ENCODE results near the gene KCNN3. TPM values are rescaled to one million over a fixed set of nuclear protein-coding genes. Genes with fewer than 3 reads are reported as not detected.

KCNN3 gene
- polyA plus RNA-seq, 3 donors = 2.4 to 2.9 (median 2.9) TPM

DNA sequence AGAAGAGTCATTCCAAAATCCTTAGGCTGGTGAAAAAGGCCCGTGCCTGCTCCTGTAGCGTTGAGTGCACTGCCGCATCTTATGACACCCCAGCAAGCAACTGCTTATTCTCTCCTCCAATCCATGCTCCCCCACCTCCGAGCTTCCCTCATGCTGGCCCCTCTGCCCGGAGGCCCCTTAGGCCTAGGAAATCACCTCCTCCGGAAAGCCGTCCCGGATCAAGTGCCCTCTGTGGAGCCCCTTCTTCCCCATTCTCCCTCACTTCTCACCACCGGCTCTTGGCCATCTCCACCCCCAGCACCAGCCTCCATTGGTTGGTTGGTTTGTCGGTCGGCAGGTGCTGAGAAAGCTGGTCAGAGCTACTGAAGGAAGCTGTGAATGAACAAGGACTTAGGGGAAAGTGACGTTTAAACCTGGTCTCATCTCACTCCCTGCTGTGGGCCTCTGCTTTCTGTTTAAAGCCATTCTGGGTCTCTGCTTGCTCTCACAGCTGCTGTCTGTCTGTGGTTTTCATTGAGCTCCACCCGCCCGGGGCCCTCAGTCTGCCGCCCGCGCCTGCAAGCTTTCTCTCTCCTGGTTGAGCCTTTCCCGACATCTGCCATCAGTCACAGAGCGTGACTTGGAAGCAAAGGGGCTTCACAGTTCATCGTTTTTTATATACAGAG, 122.2 kb downstream of the KCNN3 start:
- DNase-seq (ENCODE audit: extremely low read depth in 1 of 11, low read depth in 9 of 11, low spot score in 4 of 11) = peak in 4 of 11 donors; percentile 39 to 60 (median 49)

DNA sequence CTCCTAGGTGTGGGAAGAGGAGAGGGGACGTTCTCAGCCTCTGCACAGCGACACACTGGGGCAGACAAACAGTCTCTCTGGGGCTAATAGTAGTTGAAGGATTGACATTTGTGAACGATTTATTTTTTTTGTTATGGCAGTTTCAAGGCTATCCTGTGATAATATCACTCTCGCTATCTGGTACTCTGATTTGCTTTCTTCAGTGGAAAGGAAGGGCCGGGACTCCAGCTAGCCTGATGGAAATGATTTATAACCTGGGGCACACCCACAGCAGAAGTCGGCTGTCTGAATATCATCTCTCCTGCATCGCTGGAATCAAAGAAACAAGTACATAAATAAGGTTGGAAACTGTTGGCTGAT, 122.7 kb downstream of the KCNN3 start:
- no peak for DNase-seq (ENCODE audit: extremely low read depth in 1 of 11, low read depth in 9 of 11, low spot score in 4 of 11)

DNA sequence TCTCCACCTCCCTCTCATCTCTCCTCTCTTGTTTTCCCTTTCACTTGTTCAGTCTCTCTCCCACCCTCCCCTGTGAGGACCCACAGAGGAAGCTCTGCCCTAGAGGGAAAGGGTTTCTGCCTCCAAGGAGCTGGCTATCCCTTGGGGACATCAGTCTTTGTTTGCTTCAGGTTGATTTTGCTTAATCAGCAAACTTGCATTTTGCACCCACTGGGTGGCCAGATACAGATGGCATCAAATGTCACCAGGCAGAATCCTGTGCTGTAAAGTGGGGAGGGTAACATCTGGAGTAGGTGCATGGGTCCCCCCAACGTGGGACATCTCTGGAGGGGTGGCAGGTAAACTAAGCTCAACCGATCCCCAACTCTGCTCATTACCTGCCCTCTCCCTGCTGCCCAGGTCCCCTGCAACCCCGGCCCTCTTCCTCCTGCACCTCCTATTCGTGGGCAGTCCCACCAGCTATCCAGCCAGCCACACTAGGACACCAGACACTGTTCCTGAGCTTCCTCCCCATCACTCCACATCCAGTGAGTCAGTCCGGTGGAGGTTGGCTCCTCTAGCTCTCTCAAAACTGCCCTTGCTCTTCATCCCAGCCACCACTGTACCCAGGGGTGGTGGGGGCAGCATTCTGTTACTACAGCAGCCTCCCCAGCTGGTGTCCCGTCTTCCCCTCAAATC, 123.3 kb downstream of the KCNN3 start:
- no peak for DNase-seq (ENCODE audit: extremely low read depth in 1 of 11, low read depth in 9 of 11, low spot score in 4 of 11)

DNA sequence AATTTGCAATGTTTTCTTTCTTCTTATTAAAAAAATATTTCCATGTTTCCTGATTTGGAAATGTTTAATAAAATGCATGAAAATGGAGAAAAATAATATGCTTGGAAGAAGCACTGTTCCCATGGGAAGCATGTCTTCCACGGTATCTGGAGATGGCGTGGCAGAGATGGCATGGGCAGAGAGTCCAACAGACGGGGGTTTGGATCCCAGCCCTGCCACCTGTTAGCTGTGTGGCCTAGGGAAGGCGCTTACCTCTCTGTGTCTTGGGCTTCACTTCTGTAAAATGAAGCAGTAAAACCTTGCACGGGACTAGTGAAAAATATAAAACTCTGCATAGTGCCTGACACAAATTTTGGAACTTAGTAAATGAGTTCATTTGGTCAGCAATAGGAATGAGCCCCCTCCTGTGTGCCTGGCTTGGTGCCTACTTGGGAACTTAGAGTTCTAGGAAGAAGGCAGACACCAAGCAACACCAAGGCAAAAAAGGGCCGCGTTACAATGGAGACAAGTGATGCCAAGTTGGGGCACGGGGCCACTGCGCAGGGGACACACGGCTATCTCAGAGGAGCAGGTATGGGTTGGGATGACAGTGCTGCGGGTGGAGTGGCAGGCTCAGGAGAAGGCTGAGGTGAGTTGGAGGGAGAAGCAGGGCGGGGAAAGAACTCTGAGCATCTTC, 124.2 kb downstream of the KCNN3 start:
- no peak for DNase-seq (ENCODE audit: extremely low read depth in 1 of 11, low read depth in 9 of 11, low spot score in 4 of 11)

DNA sequence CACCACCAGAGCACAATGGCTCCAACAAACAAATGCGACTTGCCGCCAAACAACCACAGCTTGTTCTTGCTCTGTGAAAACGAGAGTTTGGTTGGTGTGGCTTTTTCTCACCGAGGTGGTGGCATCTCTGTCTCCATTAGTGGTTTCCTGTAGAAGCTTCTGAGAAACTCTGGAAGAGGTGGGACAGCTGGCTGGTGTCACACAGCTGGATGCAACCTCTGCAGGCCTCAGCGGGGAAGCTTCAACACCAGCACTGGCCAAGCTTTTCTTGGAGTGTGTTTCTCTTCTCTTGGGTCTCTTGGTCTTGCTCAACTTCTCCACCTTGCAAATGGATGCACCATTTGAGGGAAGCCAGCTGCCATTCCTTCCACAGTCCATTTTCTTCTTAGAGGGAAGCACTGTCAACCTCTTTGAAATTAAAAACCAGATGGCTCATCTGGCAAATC, 124.8 kb downstream of the KCNN3 start:
- DNase-seq (ENCODE audit: extremely low read depth in 1 of 11, low read depth in 9 of 11, low spot score in 4 of 11) = no peak

DNA sequence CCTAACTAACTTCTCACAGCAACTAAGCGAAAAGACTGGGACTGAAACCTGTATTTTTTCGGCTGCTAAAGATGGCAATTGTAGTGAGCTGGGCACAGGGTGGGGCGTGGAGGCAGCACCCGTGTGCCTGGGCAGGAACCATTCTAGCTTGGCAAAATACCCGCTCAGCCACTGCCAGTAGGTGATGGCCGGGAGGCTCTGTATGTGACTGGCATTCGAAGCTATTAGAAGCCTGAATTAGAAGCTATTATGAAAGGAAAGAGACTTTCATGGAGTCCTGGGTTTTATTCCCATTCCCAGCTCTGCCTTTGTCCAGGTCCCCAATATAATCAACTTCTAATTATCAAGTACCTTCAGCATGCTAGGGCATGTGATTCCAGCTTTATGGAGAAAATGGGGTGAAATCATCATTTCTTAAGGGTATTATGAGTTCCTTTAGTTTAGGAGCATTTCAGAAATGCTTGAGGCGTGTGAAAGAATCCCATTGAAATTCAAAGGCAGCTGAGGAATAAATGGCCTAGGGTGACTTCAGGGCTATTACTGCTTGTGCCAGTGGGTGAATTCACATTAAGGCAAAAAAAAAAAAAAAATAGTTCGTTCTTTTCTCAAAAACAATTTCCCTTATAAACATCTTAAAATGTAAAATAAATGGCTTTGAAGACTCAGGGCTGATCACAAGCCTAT, 125.6 kb downstream of the KCNN3 start:
- DNase-seq (ENCODE audit: extremely low read depth in 1 of 11, low read depth in 9 of 11, low spot score in 4 of 11) = no peak

DNA sequence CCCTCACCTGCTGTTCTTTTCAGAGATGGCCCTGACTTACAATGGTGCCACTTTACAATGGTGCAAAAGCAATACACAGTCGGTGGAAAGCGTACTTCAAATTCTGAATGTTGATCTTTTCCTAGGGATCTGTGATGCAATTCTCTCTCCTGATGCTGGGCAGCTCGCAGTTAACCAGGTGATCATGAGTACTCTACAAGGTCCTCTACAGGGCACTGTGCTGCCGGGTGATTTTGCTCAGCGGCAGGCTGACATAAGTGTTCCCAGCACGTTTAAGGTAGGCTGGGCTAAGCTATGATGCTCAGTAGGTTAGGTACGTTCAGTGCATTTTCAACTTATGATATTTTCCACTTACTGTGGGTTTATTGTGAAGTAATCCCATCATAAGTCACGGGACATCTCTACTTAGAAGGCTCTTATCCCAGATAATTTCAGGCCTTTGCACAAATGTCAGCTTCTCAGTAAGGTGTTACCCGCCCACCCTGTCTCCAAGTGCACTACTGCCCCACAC, 126.5 kb downstream of the KCNN3 start:
- DNase-seq (ENCODE audit: extremely low read depth in 1 of 11, low read depth in 9 of 11, low spot score in 4 of 11) = no peak

DNA sequence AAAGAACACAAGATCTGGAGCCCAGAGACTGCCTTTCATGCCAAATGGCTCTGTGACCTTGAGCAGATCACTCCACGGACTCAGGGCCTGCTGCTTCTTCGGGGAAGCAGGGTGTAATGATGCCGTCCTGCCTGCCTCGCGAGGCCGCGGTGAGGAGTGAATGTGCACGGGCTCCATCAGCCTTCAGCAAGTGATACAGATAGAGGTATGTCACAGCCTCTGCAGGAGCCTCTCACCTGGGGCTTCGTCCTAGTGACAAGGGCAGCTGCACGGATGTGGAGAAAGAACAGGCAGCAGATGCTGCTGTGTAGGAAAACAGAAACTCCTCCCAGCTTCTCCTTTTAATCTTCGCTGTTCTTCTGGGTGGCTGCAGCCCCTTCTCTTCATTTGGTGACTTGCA, 127.5 kb downstream of the KCNN3 start:
- no peak for DNase-seq (ENCODE audit: extremely low read depth in 1 of 11, low read depth in 9 of 11, low spot score in 4 of 11)

DNA sequence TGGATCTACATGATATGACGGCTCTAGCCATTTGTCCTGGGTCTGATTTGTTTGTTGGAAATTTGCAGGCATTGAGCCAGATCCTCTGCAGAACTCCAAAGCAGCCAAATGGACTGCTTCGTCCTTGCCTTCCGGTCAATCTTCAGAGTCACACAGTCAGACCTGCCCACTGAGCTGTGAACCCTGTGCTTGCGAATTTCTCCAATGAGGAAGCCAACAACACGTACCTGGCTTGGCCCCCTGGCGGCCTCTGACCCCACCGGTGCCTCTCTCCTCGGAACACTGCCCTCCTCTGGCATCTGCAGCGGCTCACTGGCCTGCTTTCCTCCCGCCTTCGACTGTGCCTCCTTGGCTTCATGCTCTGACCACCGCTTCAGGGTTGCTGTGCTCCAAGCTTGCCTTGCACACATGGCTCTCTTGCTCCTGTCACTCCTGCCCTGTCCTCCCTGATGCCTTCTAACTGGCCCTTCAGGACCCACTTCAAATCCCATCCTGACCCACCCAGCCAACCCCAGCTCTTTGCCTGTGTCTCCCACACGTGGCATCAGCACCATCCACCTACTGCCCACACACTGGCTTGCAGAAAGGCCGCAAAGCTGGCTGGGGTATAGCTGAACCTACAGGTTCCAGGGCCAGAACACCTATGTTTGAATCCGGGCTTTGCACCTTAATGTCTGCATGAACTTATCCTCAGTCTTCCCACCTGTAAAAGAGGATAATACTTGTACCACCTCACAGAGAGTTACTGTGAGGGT, 128.2 kb downstream of the KCNN3 start:
- no peak for DNase-seq (ENCODE audit: extremely low read depth in 1 of 11, low read depth in 9 of 11, low spot score in 4 of 11)

DNA sequence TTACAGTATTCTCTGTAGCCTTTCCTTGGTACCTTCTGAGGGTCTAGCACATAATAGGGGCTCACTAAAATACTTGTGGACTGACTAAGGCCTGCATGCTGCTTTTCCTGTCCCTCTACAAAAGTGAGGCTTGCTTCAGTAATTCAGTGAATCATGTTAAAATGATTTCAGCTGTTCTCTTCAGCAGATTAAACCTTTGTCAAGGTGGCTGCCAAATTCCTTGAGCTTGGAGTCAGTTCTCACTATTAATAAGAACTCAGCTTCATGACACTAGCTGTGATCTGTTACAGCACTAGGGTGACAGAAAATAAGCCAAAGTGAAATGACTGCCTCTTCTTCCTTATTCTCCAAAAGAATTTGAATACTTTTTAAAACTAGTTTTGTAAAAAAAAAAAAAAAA, 128.8 kb downstream of the KCNN3 start:
- DNase-seq (ENCODE audit: extremely low read depth in 1 of 11, low read depth in 9 of 11, low spot score in 4 of 11) = no peak

DNA sequence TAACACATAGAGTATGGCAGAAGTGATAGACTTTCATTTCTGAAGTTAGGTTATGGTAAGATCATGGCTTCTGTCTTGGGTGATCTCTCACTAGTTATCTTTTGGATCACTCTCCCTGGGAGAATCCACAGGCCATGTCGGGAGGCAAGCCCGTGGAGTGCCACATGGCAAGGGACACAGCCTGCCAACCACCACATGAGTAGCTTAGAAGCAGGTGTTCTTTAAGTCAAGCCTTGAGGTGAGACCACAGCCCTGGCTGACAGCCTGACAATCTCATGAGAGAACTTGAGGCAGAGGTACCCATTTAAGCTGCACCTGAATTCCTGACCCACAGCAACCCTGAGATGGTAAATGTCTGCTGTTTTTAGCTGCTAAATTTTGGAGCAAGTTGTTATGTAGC, 130.4 kb downstream of the KCNN3 start:
- no peak for DNase-seq (ENCODE audit: extremely low read depth in 1 of 11, low read depth in 9 of 11, low spot score in 4 of 11)

DNA sequence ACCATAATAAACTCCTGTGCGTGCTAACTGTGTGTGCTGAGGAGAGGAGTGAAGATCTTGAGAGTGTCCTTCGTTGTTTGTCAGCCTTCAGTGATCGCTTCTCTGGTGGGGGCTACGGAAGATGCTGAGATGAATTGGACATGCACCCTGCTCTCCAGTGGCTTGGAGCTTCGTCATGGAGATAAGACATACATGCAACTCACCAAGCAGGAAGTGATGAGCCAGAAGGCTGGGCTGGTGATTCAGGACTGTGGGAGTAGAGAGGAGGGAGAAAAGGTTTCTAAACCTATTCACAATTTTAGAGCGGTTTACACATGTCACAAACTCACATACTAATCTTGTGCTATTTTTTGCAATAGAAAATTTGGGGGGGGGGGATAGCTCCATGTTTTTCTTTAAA, 133.2 kb downstream of the KCNN3 start:
- no peak for DNase-seq (ENCODE audit: extremely low read depth in 1 of 11, low read depth in 9 of 11, low spot score in 4 of 11)

DNA sequence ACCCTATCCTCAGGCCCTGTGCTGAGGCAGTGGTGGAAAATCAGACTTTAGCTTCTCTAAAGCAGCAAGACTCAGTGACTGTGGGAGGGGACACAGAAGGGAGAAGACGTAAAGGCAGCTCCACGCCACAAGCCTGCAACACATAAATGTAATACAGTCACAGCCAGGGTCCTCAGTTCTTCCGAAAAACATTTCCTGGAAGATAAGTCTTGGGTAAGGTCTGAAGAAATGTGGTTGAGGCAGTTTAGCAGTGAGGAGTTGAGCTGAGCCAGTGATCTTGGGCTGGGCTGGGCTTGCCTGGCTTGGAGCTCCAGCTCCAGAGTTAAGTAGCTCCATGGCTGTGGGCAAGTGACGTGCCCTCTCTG, 134.3 kb downstream of the KCNN3 start:
- DNase-seq (ENCODE audit: extremely low read depth in 1 of 11, low read depth in 9 of 11, low spot score in 4 of 11) = no peak

DNA sequence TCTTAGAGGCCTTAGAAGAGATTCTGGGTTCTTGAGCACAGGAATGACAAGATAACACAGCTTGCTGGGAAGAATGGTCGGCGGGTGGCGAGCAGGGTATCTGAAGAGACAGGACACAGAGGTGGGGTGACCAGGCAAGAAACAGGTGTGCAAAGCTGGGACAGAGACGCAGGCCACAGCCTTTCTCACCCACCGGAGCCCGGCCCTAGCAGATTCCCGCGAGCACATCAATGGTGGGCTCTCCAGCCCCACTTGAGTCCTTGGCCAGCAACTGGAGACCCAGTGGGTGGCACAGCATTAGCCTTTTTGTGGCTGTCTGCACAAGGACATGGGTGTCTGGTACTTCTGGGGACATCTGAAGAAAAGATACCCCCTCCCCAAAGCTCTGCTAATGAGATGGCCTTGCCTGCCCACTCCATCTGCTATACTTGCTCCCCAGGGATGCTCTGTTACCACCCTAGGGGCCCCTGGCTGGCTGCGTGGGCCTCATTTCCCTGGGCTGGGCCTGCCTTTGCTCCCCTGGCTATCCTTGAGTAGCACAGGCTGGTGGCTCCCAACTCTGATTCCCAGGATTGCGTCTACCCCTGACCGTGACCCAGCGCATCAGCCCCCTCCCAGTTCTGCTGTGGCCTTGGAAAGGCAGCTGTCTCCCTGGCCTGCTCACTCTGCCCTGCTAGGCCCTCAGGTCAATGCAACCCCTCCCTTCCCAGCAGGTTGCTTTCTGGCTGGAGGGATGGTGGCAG, 134.8 kb downstream of the KCNN3 start:
- DNase-seq (ENCODE audit: extremely low read depth in 1 of 11, low read depth in 9 of 11, low spot score in 4 of 11) = no peak

DNA sequence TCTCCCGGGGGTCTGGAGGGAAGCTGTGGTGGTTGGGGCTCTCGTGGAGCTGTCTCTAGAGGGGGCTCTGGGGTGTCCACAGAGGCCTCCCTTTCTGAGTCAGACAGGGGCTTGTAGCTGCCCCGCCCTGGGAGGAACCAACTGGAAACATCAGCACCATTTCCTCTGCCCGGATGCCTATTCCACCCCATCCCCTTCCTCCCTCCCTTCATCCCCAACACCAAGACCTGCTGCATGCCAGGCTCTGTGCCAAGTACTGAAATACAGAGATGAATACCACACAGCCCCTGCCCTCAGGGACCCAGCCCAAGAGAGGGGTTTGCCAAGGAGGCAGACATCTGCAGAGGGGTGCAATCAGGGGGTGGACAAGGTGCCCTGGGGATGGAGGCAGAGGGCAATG, 136.5 kb downstream of the KCNN3 start:
- DNase-seq (ENCODE audit: extremely low read depth in 1 of 11, low read depth in 9 of 11, low spot score in 4 of 11) = no peak

DNA sequence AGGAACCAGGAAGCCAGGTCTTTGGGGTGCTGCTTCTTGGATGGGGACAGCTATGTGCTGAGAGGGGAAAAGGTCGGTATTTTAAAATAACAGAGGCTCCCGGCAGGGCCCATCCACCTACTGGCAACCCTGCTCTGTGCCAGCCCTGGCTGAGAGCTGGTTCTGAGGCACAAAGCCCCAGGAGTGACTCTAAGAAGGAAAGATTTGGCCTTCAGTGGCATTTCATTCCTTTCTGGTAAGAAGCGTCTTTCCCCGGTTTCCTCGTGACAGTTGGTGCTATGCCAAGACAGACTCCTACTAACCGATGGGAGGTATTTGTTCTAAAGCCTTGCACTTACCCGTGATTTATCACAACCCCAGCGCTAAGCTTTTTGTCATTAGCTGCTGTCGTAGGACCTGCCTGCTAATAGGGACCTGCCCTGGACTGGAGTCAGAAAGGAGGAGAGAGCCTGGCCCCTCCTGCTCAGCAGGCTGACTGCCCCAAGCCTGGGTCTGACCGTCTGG, 139.0 kb downstream of the KCNN3 start:
- DNase-seq (ENCODE audit: extremely low read depth in 1 of 11, low read depth in 9 of 11, low spot score in 4 of 11) = peak in 1 of 11 donors; percentile 48

DNA sequence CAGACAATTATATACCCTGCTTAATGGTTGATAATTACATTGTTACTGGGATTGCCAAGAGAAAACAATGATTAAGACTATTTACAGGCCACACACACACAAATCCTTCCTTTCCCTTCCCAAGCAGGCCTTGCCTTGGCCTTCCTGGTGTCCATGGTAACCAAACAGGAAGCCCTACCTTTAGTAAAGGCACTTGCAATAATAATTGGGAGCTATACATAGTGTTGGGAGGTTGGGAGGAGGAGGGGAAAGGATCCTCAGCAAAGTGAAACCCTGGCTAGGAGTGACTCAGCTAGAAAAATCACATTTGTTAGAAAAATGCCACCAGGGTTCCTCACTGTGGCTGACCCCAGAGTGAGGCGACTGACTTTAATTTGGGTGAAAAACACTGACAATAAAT, 139.8 kb downstream of the KCNN3 start:
- DNase-seq (ENCODE audit: extremely low read depth in 1 of 11, low read depth in 9 of 11, low spot score in 4 of 11) = peak in 2 of 11 donors; percentile 48 to 56

DNA sequence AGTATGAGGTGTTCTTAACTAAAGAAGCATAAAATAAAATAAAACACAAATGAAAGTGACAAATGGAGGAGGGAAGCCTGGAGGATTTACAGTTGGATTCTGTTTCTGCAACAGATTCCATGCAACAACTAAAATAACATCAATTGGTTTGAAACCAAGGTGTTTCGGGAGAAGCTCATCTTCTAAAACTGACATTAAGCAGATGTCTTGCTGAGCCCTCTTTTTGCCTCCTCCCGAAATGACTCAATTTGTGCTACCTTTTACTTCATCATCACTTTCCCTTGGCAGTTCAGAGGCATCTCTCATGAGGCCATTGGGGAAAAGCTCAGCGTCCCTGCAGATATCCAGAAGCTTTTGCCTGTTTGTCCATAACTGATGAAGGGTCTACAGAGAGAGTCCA, 140.5 kb downstream of the KCNN3 start:
- DNase-seq (ENCODE audit: extremely low read depth in 1 of 11, low read depth in 9 of 11, low spot score in 4 of 11) = no peak

All from renal cortex interstitium (tissue), 11 donors.